ENCODE results near the gene FYCO1.

- TF ChIP-seq POLR2A (IDR thresholded peaks at IDR 0.05) (no peak), CTCF (IDR thresholded peaks at IDR 0.05 in 8 of 11, conservative IDR thresholded peaks at IDR 0.05 in 3 of 11) (no peak)
These were observed 40.5 kb downstream of the FYCO1 start for GRCh38 chr3:45955017-45955647.
